Germinal center (tissue), 1 donor: ENCODE results near the gene C1QTNF8.

ENCODE experiments used
- DNase-seq: peaks from one replicate; pipeline ENCODE4 v3.0.0; 2012; ENCODE audit warnings: mixed read lengths, low spot score

Gene C1QTNF8

DNA sequence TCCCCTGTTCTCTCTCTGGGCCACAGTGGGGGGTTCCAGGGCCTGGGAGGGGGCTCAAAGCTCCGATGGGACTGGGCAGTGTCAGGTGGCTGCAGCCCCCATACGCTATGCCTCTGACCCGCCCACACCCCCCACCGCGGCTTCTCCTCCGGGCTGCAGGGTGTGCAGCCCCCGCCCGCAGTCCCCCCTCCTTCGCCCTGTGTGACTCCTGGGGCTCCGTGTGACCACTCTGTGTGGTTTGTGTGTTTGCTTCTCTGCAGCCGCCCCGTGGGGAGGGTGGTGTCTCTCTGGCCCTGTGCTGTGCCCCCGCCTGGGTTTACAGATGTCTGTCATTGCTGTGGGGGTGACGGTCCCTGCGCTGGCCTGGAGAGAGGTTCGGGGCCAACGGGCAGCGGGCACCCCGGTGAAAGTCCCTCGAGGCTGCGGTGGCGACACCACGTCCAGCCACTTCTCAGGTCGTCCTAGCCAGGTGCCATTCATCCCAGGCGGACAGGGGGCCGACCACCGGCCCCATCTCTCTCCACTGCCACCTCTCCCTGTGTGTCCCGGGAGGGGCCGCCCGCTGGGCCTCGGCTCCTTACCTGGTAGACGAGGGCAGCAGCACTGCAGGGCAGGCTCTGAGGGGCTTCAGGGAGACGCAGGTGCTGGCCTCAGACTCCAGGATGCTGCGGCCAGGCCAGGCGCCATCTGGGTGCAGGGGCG, 18.0 kb downstream of the C1QTNF8 start:
- DNase-seq: no peak

DNA sequence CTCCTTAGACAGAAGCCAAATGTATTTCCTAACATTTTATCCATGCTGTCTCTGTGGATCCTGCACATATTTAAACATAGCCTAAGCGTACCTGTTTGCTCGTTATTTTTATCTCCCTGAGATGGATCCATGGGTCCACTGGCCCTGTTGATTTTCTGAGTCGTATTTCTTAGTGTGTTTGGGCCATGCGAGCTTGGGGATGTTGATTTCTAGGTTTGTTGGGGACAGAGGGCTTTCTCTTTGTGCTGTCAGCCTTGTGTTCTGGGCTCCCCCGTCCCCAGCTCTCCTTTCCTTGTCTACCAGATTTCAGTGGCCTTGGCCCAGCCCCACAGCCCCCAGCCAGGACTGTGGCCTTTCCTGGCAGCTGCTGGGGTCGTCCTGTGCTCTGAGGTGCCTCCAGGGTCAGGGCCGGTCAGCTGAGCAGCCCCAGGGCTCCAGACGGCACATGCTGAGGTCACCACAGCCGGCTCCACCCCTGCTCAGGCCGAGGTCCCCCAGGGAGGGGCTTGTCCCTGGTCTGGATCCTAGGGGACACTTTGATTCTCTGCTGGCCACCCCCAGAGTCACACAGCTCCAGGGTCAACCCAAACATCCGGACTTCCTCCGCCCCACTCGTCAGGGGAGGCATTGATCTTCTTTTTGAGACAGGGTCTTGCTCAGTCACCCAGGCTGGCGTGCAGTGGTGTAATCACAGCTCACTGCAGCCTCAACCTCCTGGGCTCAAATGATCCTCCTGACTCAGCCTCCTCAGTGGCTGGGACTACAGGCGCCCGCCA, 19.1 kb downstream of the C1QTNF8 start:
- no peak for DNase-seq

DNA sequence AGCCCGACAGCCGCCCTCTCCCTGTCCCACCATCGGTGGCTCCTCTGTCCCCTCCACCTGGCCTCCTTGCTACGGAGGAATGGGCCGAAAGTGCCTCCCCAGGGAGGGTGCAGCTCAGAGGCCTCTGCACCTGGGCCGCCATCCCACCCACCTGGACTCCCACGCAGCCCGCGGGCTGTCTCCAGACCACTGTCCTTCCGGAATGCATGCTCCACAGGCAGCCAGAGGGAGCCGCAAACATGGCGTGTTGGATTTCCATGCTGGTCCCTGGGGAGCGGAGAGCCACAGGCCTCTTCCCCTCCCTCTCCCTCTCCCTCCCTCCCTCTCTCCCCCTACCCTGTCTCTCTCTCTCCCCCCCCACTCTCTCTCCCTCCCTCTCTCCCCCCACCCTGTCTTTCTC, 20.5 kb downstream of the C1QTNF8 start:
- no peak for DNase-seq

DNA sequence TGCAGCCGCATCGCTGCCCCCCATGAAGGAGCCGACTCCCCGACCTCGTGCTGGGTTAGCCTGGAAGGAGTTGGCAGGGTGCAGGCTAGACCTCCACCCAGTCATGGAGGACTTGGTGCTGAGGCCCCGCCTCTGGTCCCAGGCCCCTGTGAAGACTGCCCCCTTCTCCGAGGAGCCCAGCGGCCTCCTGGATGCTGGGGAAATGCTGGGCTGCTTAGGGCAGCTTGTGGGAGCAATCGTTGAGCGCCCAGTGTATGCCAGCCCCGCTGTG, 21.7 kb downstream of the C1QTNF8 start:
- no peak for DNase-seq

DNA sequence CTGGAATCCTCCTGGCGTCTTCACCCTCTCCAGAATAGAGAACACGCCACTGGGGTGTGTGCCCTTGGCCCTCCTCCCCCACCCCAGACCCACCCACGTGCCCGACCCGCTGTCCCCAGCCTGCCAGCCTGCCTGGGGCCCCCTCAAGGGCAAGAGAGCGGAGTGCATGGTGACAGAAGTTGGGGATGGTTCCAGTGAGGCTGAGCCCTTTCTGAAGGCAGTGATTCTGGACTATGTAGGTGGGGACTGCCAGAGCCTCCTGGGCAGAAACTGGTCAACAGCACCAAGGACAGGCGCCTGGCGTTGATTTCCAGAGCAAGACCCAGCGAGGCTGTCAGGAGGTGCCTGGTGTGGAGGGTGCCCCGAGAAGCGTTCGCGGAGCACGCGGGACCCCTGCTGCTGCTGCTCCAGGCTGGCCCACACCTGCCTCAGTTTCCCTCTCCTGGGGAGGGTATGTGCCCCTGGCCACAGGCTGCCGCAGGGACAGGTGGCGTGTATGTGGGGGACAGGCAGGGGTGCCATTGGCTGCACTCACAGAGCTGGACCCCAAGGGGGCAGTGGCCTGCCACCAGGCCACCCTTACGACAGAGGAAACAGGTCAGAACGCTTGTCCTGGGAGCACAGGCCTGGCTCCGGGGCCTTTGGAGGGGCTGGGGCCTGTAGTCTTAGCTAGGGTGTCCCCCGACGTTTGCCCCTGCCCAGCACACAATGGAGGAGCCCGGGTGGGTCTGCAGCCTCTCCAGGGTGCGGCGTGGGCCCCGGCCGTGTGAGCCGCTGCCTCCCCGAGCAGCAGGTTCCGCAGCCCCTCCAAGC, 22.3 kb downstream of the C1QTNF8 start:
- no peak for DNase-seq

DNA sequence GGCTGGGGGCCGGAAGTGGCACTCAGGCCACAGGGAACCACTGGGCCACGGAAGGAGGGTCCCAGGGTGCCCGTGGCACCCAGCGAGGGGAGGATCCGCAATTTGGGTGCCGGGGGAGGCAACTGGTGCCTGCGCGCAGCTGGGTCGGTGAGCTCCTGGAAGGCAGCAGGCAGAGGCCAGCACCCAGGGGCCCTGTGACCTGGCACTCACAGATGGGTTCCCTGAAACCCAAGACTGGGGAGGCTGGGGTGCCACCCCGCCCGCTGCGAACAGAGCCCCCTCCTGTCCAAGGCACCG, 22.8 kb downstream of the C1QTNF8 start:
- no peak for DNase-seq

DNA sequence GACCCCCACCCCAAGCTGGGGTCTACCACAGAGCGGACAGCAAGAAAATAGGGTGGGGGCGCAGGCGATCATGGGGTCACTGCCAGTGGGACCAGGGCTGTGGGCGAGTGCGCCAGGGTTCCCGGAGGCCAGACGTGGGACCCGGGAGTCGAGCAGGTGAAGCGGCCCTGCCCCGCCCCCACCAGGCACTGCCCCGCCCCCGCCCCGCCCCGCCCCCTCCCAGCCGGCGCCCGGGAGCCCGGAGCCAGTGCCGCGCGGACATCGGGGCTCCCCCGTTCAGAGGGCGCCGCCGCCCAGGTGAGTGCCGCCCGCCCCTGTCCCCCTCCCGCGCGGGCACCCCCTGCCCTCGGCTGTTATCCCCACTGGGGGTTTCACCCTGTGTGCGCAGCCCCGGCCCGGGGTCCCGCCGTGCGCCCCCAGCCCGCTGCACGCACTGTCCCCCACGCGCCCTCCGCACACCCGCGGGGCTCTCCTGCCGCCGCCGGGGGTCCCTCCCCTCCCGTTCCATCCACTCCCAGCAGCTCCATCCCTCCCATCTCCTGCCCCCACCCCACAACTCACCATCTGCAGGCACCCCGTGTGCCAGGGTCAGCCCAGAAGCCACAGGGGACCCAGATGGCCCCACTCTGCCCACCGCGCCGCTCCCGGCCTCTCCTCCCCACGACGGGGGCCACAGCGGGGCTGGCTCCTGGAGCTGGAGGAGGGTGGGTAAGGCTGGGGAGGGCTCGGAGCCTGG, 23.4 kb downstream of the C1QTNF8 start, which contains the start of gene SSTR5:
SSTR5 (plus strand) TSS at position 222 of the 736 bp plus-strand sequence. CDS start 6,122 bp downstream, outside the sequence.
- no peak for DNase-seq

DNA sequence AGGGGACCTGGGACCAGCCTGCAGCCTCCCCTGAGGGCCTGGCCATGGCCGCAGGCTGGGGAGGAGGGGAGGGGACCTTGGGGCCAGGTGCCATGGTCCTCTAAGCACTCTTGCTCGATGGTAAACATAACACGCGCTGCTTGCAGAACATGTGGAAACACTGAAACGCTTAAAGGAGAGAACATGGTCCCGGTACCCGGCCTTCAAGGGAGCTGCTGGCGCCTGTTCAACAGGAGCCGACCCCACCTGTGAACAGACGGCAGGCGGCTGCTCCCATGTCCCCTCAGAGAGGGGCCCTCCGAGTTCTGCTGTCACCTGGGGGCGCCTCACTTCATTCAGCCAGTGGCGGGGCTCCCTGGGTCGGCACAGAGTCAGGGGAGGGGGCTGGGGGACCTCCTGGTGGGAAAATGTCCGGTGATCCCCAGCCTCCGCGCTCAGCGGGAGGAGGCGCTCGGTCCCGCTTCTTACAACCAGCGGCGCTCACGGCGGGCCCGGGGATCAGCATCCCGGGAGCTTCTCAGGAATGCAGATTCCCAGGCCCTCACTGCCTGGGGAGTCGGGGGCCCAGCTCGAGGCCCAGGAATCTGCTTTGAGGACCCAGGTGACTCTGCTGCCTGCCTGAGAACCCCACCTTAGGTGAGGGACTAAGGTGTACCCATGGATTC, 24.4 kb downstream of the C1QTNF8 start:
- DNase-seq: no peak

DNA sequence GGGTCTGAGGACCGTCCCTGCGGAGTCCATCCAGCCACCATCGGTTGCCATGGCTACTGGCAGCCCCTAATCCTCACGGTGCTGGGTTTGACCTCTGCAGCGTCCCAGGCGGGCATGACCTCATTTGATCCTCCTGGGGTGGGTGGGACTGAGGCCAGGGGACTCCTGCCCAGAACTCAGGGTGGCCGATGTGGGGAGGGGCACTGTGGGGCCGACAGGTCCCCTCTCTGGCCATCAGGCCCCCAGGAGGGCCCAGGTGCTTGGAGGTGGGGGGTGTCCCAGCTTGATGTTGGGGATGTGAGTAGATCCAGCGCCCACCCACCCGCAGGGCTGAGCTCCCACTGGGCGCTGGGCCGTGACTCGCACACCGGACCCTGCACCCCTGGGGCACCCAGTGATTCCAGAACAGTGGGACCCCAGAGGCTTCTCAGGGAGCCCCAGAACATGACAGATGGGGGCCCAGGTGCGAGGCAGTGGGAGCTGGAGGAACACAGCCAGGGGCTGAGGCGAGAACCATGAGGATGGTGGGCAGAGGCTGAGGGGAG, 25.1 kb downstream of the C1QTNF8 start:
- DNase-seq: no peak

DNA sequence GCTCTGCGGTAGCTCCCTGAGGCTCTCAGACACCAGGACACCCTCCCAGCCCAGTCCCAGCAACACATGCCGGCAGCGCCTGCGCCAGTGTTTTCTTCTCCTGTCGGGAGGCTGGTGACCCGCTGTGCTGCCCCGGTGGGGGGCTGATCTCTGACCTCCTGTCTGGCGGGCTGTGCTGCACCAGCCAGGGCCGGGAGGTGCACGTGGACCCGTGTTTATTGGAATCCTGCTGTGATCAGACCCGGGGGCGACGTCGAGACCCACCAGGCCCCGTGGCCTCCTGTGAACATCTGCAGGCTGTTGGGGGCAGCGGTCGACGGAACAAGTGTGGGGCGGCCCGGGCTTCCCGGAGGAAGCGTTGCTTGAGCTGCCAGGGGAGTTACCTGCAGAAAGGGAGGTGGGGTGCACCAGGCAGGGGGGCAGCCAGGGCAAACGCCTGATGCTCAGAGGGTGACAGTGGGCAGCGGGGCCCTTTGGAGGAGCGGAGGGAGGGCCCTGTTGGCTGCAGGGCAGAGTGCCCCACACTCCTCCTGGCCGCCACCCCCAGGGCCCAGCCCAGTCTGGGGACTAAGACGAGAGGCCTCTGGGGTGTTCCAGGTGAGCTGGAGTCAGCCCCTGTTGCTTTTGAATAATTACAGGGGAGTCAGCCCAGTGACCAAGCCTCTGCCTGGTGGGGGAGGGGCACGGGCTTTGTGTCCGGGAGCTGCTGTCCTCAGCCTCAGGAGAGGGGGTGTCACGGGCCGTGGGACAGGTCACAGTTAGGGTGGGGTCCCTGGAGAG, 25.8 kb downstream of the C1QTNF8 start:
- no peak for DNase-seq

DNA sequence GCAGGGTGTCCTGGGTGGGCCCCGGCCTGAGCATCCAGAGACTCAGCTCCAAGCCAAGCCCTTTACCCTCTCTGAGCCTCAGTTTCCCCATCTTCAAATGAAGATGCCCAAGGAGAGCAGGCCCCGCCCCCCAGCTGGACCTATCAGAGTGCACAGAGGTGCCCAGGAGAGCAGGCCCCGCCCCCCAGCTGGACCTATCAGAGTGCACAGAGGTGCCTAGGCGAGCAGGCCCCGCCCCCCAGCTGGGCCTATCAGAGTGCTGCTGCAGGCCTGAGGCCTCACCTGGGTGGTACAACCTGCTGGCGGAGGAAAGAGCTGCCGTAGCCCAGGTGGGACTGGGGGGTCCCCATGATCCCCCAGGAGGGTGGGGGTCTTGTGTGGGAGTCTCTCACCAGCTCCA, 26.9 kb downstream of the C1QTNF8 start:
- DNase-seq: no peak

DNA sequence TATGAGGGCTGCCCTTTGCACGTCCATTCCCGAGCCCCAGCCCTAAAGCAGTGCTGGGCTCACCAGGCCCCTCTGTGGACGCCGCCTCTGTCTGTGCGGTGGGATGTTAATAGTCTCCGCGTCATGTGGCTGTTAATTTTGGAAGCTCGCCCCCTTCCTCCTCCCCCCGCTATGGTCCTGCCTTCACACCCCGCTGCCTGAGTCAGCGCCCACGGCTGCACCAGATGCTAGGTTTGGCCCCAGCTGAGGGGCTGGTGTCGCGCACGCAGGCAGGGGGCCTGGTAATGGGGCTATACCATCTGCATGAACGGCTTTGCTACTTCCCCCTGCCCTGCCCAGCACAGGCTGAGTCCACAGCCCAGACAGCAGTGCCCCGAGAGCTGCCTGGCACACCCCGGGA, 27.6 kb downstream of the C1QTNF8 start:
- DNase-seq: no peak

DNA sequence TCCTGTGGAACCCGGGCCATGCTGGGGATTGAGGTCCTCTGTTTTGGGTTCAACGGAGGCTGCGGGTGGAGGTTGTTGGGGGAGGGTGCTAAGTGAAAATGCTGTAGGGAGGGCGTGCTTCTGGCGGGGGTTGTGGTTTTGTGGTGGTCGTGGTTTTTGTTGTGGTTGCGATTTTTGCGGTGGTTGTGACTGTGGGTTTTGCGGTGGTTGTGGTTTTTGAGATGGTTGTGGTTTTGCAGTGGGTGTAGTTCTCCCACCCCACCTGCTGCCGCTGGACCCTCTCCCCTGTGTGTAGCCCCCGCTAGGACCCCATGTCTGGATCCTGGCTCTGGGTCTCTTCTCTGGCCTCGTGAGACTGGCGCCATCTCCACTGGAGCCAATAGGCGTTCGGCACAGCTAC, 28.4 kb downstream of the C1QTNF8 start:
- DNase-seq: no peak

DNA sequence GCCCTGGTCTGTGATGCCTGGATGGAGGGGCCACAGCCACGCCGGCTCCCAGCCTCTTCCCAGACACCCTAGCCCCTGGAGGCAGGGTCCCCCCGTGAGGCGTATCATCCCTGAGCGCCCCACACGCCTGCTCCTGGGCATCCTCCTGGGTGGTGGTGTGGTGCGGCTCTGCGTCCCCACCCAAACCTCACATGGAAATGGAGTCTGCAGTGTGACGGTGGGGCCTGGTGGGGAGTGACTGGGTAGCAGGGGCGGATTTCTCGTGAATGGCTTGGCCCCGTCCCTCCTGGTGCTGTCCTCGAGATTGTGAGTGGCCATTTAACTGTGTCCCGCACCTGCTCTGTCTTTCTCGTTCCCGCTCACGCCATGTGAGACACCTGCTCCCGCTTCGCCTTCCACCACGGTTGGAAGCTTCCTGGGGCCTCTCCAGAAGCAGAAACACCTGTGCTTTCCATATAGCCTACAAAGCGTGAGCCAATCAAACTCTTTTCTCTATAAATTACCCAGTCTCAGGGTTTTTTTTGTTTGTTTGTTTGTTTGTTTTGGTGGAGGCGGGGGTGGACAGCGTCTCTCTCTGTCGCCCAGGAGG, 29.4 kb downstream of the C1QTNF8 start:
- no peak for DNase-seq

DNA sequence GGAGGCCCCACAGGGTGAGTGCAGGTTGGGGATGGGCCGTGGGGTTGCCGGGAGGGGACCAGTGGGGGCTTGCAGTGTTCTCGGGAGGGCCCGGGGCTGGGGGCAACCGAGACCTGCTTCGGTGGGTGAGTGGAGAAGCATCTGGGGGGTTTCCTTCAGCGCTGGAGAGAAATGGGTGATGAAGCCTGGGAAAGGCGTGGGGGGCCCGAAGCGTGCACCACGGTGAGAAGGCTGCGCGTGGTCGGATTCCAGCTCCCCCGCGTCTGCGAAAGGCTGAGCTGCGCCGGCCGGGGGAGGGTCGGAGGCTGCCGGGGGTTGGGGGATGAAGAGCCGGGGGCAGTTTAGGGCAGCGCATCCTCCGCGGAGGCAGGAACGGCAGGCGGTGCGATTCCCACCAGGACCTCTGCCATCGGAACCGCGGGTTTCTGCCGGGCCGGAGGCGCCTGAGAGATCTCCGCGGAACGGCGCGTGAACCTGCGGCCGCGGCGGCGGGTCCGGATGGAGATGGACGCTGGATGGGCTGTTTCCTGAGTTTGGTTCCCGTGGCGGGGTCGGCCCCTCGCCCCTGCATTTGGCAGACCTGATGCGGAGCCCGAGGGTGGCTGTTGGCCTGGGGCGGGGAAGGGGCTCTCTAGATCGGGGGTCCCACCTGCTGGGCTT, 30.4 kb downstream of the C1QTNF8 start:
- no peak for DNase-seq

DNA sequence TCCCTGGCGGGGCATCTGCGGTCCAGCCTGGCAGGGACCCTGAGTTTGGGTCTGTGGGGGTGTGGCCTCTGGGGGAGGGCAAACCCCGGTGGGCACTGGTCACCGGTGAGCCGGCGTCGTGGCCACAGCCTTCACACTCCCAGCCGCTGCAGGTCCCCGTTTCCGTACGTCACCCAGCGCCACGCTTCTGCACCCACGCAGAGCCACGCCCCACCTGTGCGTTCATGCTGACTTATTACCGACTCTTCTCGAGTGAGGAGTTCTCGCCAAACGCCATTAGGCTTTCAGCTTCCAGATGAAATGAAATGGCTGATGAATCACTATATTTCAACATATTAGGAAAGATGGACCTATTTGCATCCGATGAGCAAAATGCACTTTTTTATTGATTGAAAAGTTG, 32.3 kb downstream of the C1QTNF8 start:
- DNase-seq: no peak

DNA sequence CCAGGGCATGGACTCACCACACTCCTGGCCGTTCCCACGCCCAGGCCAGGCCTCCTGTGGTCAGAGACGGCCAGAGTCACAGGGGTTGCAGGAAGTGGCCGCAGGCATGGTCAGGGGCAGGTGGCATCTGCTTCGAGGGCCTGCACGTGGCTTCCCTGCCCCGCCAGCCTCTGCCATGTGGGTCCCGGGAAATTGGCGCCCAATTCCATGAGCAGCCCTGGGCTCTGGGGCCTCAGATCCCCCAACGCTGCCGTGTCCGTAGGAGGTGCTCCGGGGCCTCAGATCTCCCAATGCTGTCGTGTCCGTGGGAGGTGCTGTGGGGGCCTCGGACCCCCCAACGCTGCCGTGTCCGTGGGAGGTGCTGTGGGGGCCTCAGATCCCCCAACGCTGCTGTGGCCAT, 33.1 kb downstream of the C1QTNF8 start:
- DNase-seq: no peak

DNA sequence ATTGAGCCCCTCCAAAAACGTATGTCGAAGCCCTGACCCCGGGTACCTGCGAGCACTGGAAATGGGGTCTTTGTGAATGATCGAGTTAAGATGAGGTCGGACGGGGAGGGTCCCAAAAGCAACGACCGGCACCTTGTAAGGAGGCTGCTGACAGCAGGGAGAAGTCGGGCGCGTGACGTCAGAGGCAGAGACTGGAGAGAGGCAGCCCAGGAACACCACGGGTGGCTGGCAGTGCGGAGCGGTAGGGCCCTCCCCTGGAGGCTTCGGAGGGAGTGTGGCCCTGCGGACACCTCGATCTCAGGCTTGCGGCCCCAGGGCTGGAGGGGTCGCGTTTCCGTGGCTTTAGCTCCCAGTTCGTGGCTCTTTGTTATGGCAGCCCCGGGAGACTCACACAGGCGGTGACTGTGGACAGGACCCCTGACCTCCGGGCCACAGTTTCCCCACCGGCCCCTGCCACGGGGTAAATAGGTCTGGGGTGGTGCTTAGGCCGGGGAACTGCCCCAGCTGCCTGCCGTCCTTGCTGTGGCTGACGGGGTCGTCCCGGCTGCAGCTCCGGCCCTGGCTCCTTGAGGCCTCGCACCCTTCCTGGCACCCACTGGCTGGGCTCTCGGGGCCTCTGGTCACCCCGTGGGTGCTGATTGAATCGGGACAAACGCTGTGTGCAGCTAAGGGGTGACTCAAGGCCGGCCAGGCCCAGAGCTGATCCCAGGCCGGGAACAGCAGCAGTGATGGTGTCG, 34.1 kb downstream of the C1QTNF8 start:
- DNase-seq: no peak
